ENCODE data around the gene ZSWIM1. TPM values are rescaled to one million over a fixed set of nuclear protein-coding genes. Genes with fewer than 3 reads are reported as not detected.

The ZSWIM1 gene
- total and polyA plus RNA-seq, 2 of the 13 experiments (the other 11 are each of a cell fraction or from before 2014, with no cell fraction given), result 9.5 to 11.7 TPM

DNA sequence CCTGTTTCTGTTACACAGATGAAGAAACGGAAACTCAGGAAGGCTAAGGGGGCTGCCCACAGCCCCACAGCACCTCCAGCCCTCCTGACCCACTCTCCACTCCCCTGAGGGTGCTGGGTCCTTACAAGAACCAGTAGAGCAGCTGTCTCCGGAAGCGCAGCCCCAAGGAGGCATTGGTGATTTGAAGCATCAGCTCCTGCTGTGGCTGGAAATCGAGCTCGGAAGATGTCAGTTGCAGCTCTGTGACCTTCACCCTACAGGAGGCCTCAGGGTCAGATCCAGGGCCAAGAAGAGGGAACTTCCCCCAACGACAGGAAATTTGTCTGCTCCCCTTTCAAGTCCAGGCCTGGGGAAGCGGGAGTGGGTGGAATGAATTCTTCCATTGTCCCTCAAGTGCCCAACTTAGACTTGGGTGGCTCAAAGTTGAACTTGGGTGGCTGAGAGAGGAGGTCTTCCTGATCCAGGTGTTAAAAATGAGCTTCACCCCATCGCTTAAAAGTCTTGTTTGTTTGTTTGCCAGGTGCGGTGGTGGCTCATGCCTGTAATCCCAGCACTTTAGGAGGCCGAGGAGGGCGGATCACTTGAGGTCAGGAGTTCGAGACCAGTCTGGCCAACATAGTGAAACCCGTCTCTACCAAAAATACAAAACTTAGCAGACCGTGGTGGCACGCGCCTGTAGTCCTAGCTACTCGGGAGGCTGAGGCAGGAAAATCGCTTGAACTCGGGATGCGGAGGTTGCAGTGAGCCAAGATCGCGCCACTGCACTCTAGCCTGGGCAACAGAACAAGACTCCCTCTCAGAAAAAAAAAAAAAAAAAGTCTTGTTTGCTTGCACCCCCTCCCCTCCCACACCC is 29.0 kb downstream of the ZSWIM1 start (continued):
- TF ChIP-seq, protein P1, sequence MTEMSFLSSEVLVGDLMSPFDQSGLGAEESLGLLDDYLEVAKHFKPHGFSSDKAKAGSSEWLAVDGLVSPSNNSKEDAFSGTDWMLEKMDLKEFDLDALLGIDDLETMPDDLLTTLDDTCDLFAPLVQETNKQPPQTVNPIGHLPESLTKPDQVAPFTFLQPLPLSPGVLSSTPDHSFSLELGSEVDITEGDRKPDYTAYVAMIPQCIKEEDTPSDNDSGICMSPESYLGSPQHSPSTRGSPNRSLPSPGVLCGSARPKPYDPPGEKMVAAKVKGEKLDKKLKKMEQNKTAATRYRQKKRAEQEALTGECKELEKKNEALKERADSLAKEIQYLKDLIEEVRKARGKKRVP (CRISPR knock-in tag; IDR thresholded peaks at IDR 0.05), result no peak
- 0 out of 2 replicates have a peak, but pooled peaks have one; percentile 30 for TF ChIP-seq SOX13 (IDR thresholded peaks at IDR 0.05)
- peak in 1 of 2 experiments; percentile 56; a peak in 2 of 4 replicates for TF ChIP-seq SOX13 (CRISPR knock-in tag; conservative IDR thresholded peaks at IDR 0.05 in 1 of 2, IDR thresholded peaks at IDR 0.05 in 1 of 2)
- TF ChIP-seq GRHL1 (CRISPR knock-in tag; conservative IDR thresholded peaks at IDR 0.05), result no peak
- no peak for TF ChIP-seq ZBTB10 (CRISPR knock-in tag; IDR thresholded peaks at IDR 0.05; ENCODE audit: borderline replicate concordance)
- TF ChIP-seq BCLAF1 (IDR thresholded peaks at IDR 0.05), result no peak
- TF ChIP-seq HDAC1 (CRISPR knock-in tag; IDR thresholded peaks at IDR 0.05), result peak; percentile 43; the same call in 1 of the 2 replicates
- peak; percentile 55 for TF ChIP-seq TBL1XR1 (IDR thresholded peaks at IDR 0.05; ENCODE audit: borderline replicate concordance, low read length, partially characterized antibody)
- 0 out of 2 replicates have a peak, but pooled peaks have one; percentile 58 for TF ChIP-seq ZNF749 (CRISPR knock-in tag; IDR thresholded peaks at IDR 0.05; ENCODE audit: borderline replicate concordance)
- TF ChIP-seq SOX6 (IDR thresholded peaks at IDR 0.05), result no peak
- peak; percentile 58 for TF ChIP-seq SOX6 (CRISPR knock-in tag; IDR thresholded peaks at IDR 0.05)
- TF ChIP-seq FOXA3 (CRISPR knock-in tag; IDR thresholded peaks at IDR 0.05), result peak; percentile 28; the same call in 1 of the 2 replicates
- no peak; the same call in 1 of the 2 replicates for TF ChIP-seq ZMYM4 (CRISPR knock-in tag; IDR thresholded peaks at IDR 0.05)
- no peak; a peak in 1 of 4 replicates for TF ChIP-seq KLF16 (CRISPR knock-in tag; IDR thresholded peaks at IDR 0.05)
- no peak for TF ChIP-seq ZNF329 (CRISPR knock-in tag; IDR thresholded peaks at IDR 0.05; ENCODE audit: low read depth)
